Caco-2 (cell line): ENCODE data around the gene RILP. TPM values are rescaled to one million over a fixed set of nuclear protein-coding genes. Genes with fewer than 3 reads are reported as not detected.

Source experiments
- BruUV-seq: library from RNA; stranded (reverse); fragments of 400-500 nt; replicated peaks from 2 replicates; lab custom pipeline; 2021; lab: Mats Ljungman, UMichigan
- CTCF ChIA-PET: fragments of 300-600 bp; sonication (Branson Sonifier 250); formaldehyde crosslinking; loops from one replicate; lab custom pipeline; 2022; ENCODE audit warnings: antibody characterized with exemption; lab: Charles Lee
- POLR2A ChIA-PET: fragments of 300-600 bp; sonication (Branson Sonifier 250); formaldehyde crosslinking; loops from one replicate; lab custom pipeline; 2022; ENCODE audit warnings: antibody characterized with exemption; lab: Charles Lee
- DNase-seq, 2 experiments: peaks; one replicate each; pipeline versions ENCODE4 v3.0.0 to v3.0.0-alpha.2; 2020 to 2022
- H3K27me3 ChIP-seq: replicated peaks from 2 replicates; pipeline ENCODE4 v1.6.0; 2011; ENCODE audit warnings: low read length; ENCODE audit not compliant: control insufficient read depth, insufficient read depth
- H3K36me3 ChIP-seq: 2 replicates; pipeline ENCODE4 v1.5.1; 2011; ENCODE audit warnings: low read length; ENCODE audit not compliant: control insufficient read depth, insufficient read depth
- H3K4me1 ChIP-seq: fragments of 250-450 bp; sonication (Bioruptor Pico); 2 replicates; pipeline ENCODE4 v1.5.1; 2020; ENCODE audit warnings: mild to moderate bottlenecking
- H3K4me3 ChIP-seq: 2 replicates; pipeline ENCODE4 v1.5.1; 2011; ENCODE audit warnings: low read depth, mild to moderate bottlenecking, control low read depth, low read length
- H3K9me3 ChIP-seq: fragments of 250-450 bp; sonication (Bioruptor Pico); 2 replicates; pipeline ENCODE4 v1.5.1; 2020; ENCODE audit warnings: mild to moderate bottlenecking, moderate library complexity
- H3K27ac Mint-ChIP-seq: one replicate; pipeline ENCODE4 v1.8.0; 2022; ENCODE audit warnings: mixed read lengths; ENCODE audit not compliant: unreplicated experiment
- H3K27me3 Mint-ChIP-seq: one replicate; pipeline ENCODE4 v1.8.0; 2022; ENCODE audit warnings: mixed read lengths; ENCODE audit not compliant: insufficient read depth, unreplicated experiment
- H3K36me3 Mint-ChIP-seq: one replicate; pipeline ENCODE4 v1.8.0; 2022; ENCODE audit warnings: mild to moderate bottlenecking, mixed read lengths; ENCODE audit not compliant: insufficient read depth, unreplicated experiment
- H3K4me1 Mint-ChIP-seq: one replicate; pipeline ENCODE4 v1.8.0; 2022; ENCODE audit warnings: low read depth, mixed read lengths; ENCODE audit not compliant: unreplicated experiment
- H3K4me3 Mint-ChIP-seq: one replicate; pipeline ENCODE4 v1.8.0; 2022; ENCODE audit warnings: mild to moderate bottlenecking, moderate library complexity, mixed read lengths; ENCODE audit not compliant: unreplicated experiment
- H3K9me3 Mint-ChIP-seq: one replicate; pipeline ENCODE4 v1.8.0; 2022; ENCODE audit warnings: mixed read lengths; ENCODE audit not compliant: unreplicated experiment
- intact Hi-C: fragments of 100-400 bp; cut with micrococcal nuclease; formaldehyde crosslinking; loops from one replicate; pipeline ENCODE4 v1.10.0; 2022; ENCODE audit not compliant: unreplicated experiment
- total RNA-seq: library from RNA; stranded (reverse); gene quantifications from 2 replicates; pipeline ENCODE4 v1.2.3, GENCODE V29; 2022
- TF ChIP-seq, protein P1 (sequence below), 2 experiments: fragments of 200-600 bp in 1 of 2; IDR thresholded peaks; 1 replicate in 1 of 2; 2 replicates in 1 of 2; pipeline versions ENCODE4 v1.5.1 to v1.8.0; 2011 to 2022; ENCODE audit warnings: antibody characterized with exemption in 1 of 2, control low read depth in 1 of 2, inconsistent platforms in 1 of 2, low read depth in 1 of 2, low read length in 1 of 2, mild to moderate bottlenecking in 1 of 2, moderate library complexity in 1 of 2; ENCODE audit not compliant: insufficient read depth in 1 of 2, severe bottlenecking in 1 of 2, unreplicated experiment in 1 of 2

RILP gene
- total RNA-seq, 1 experiment from 2014 or later, result 4.2 TPM

DNA sequence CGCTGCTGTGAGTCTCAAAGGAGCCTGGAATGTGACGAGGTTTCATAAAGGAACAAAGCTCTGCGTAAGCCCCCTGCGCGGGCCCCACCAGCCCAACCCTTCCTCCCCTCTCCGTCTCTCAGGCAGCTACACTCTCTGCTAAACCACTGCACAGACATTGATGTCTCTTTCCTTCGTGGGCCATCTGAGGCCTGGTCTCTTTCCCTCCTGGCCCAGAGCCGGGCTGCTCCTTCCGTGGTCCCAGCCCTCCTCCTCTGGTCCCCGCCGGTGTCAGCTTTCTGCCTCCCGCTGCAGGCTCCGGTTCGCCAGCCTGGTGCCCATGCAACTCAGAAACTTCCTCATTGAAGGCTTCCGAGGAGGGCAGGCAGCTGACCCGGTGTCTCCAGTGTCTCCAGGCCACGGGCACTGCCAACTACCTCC is 11.5 kb downstream of the RILP start:
- ChIA-PET CTCF (interaction anchor here (2.0 kb wide), 1 partner anchor 8 kb away, joined by 12 read pairs; no protein-coding TSS in a partner anchor), POLR2A (no interaction called here)
- Mint-ChIP-seq H3K36me3 (no peaks in the 10 kb centered on the region), H3K27ac (no peak overlapping the region), H3K9me3 (no peaks in the 10 kb centered on the region), H3K4me1 (no peaks in the 10 kb centered on the region), H3K4me3 (no peak overlapping the region), H3K27me3 (no peaks in the 10 kb centered on the region)
- Histone ChIP-seq H3K36me3 (no peaks in the 10 kb centered on the region), H3K4me1 (no peaks in the 10 kb centered on the region), H3K9me3 (no peaks in the 10 kb centered on the region), H3K4me3 (no peak overlapping the region), H3K27me3 (no peaks in the 10 kb centered on the region)
- DNase-seq, result no peak
- BruUV-seq, result no TSS peak
- intact Hi-C loops, result no loop called here
- TF ChIP-seq, protein P1, sequence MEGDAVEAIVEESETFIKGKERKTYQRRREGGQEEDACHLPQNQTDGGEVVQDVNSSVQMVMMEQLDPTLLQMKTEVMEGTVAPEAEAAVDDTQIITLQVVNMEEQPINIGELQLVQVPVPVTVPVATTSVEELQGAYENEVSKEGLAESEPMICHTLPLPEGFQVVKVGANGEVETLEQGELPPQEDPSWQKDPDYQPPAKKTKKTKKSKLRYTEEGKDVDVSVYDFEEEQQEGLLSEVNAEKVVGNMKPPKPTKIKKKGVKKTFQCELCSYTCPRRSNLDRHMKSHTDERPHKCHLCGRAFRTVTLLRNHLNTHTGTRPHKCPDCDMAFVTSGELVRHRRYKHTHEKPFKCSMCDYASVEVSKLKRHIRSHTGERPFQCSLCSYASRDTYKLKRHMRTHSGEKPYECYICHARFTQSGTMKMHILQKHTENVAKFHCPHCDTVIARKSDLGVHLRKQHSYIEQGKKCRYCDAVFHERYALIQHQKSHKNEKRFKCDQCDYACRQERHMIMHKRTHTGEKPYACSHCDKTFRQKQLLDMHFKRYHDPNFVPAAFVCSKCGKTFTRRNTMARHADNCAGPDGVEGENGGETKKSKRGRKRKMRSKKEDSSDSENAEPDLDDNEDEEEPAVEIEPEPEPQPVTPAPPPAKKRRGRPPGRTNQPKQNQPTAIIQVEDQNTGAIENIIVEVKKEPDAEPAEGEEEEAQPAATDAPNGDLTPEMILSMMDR (IDR thresholded peaks at IDR 0.05; ENCODE audit: insufficient read depth in 1 of 2, low read depth in 1 of 2, low read length in 1 of 2, severe bottlenecking in 1 of 2, unreplicated experiment in 1 of 2), result no peak

DNA sequence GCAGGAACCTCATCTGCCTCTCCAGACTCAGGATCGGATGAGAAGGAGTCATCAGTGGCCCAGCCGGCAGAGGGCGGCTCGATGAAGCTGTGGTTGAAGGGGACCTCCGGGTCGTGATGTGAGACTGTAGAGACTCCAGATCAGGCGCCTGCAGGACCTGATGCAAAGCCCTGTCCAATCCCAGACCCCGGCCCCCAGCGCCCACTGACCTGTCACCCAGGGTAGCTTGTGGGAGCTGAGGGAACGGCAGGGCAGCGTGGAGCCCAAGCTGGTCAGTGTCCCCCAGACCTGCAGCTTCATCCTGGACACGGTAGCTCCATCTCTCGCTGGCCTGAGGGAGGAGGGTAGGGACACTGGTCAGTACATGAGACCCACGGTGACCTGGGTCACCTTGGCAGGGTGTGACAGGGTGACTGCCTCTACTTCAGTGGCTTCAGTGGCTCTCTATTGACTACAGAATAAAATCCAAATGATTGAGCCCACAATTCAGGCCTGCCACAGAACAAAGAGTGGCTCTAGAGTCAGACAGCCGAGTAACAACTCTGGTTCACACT is 12.9 kb downstream of the RILP start:
- H3K9me3 ChIP-seq, result no peaks in the 10 kb centered on the region
- no TSS peak for BruUV-seq
- Mint-ChIP-seq H3K9me3 (no peaks in the 10 kb centered on the region), H3K4me1 (no peaks in the 10 kb centered on the region), H3K27ac (no peak overlapping the region), H3K36me3 (no peaks in the 10 kb centered on the region), H3K4me3 (no peak overlapping the region), H3K27me3 (no peaks in the 10 kb centered on the region)
- H3K4me1 ChIP-seq, result no peaks in the 10 kb centered on the region
- H3K36me3 ChIP-seq, result no peaks in the 10 kb centered on the region
- H3K4me3 ChIP-seq, result no peak overlapping the region
- DNase-seq, result no peak
- TF ChIP-seq, protein P1 (IDR thresholded peaks at IDR 0.05; ENCODE audit: insufficient read depth in 1 of 2, low read depth in 1 of 2, low read length in 1 of 2, severe bottlenecking in 1 of 2, unreplicated experiment in 1 of 2), result no peak
- intact Hi-C loops, result no loop called here
- no peaks in the 10 kb centered on the region for H3K27me3 ChIP-seq
- ChIA-PET POLR2A (no interaction called here), CTCF (interaction anchor here (0.7 kb wide), 1 partner anchor 63 kb away, joined by 6 read pairs; no protein-coding TSS in a partner anchor)

DNA sequence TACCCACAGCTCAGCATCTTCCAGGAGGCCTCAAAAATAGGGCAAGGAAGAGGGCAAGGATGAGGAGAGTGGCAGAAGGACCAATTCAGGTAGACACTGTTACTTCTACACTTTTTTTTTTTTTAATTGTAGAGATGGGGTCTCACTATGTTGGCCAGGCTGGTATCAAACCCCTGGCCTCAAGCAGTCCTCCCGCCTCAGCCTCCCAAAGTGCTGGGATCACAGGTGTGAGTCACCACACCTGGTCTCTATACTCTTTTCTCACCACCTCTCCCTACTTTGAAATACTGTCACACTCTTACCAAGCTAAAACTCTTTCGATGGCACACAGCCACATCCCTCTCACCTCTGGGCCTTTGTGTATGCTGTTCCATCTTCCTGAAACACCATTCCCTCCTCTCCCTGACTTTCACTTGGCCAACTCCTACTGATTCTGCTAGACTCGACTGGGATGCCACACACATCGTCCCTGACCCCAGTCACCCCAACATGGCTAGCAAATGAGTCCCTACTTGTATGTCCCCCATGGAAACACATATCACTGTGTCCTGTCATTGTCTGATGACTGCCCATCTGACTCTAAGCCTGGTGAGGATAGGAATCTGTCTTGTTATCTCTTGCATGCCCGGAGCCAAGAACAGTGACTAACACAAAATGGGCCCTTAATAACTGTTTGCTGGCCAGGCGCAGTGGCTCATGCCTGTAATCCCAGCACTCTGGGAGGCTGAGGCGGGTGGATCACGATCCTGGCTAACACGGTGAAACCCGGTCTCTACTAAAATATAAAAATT is 13.8 kb downstream of the RILP start:
- BruUV-seq, result no TSS peak
- H3K4me1 Mint-ChIP-seq, result no peaks in the 10 kb centered on the region
- H3K9me3 ChIP-seq, result no peaks in the 10 kb centered on the region
- CTCF ChIA-PET, result interaction anchor here (0.7 kb wide), 1 partner anchor 62 kb away, joined by 6 read pairs; no protein-coding TSS in a partner anchor
- no peaks in the 10 kb centered on the region for H3K9me3 Mint-ChIP-seq
- no peak overlapping the region for H3K4me3 ChIP-seq
- POLR2A ChIA-PET, result no interaction called here
- peaks cover 2% of the 10 kb centered on the region for H3K27me3 Mint-ChIP-seq
- H3K4me1 ChIP-seq, result no peaks in the 10 kb centered on the region
- no peaks in the 10 kb centered on the region for H3K36me3 Mint-ChIP-seq
- no peaks in the 10 kb centered on the region for H3K36me3 ChIP-seq
- no peak for DNase-seq
- H3K4me3 Mint-ChIP-seq, result no peak overlapping the region
- H3K27me3 ChIP-seq, result no peaks in the 10 kb centered on the region
- TF ChIP-seq, protein P1 (IDR thresholded peaks at IDR 0.05; ENCODE audit: insufficient read depth in 1 of 2, low read depth in 1 of 2, low read length in 1 of 2, severe bottlenecking in 1 of 2, unreplicated experiment in 1 of 2), result no peak
- no peak overlapping the region for H3K27ac Mint-ChIP-seq
- intact Hi-C loops, result no loop called here
